Measurements from ENCODE around the gene CDHR4.
"Not testable (repeated sequence)": the region's sequence is repeated elsewhere in the genome, so short reads cannot be mapped to it uniquely, and the experiment has no call there.

Gene CDHR4, protein sequence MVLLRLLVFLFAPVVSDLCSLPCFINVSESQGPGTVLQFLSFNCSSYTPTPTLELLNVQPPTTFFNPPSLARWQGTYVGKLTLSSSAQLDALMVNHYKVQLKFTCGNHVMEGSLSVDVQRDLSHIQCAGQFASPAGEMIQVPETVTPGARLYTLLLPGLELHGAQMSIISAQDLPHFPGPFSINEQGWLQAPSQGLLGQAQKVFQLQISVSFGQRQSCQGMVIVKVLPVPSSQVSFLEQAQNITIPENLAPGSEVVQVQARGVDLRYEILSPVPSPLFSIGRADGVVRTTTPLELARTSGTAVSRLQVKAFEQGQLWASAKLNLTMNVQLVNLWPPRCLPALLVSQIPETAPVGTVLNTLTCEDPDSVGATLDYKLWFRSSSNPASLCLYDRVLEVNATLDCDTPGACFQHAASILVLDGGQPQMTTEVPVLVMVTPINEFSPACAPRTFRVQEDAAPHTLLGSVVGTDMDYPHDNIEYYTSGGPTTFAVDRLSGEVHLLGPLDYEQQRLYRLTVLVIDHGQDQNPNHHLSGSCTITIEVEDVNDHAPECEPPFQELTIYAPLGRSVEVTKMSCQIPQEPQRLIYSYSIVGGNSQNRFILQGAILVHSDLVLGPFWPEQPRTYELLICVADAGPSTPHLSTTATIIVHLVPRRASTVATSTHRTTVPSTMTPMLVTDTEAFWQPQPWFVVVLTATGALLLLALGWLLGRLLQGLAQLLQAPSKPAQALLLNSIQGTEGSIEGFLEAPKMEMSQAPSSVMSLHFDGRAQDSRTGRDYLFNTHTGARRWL

DNA sequence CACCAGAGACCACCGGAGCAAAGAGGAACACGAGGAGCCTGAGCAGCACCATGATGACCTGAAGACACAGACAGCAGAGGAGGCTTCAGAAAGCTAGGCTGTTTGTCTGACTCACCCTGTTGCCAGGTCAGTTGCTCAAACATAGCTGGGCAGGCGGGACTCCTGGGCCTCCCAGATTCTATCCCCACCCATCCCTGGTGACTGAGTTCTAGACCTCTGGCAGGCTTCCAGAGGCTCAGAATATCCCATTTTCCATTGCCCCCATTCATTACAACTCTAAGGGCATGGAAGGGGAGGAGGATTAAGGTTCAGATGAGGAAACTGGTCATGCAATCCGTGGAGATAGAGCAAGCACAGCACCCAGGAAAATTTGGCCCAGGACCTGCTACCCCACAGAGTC lies at the start of gene CDHR4:
Gene CDHR4, minus strand, starts transcription at position 113 of the 400 bp plus-strand sequence. Its CDS starts 61 bp downstream, at position 52.
- H3K9me3 ChIP-seq (ENCODE audit: control insufficient read depth, insufficient read depth, low read length) = no peaks in the 10 kb centered on the region
- H3K9ac ChIP-seq (ENCODE audit: low read depth, low read length) = no peak within 1 kb of the TSS
- H3K36me3 ChIP-seq (ENCODE audit: insufficient read depth, low read length) = no peaks in the 10 kb centered on the region
- no peaks in the 10 kb centered on the region; the same call in 1 of the 2 replicates for H3K4me1 ChIP-seq (ENCODE audit: insufficient read depth, low read length)

DNA sequence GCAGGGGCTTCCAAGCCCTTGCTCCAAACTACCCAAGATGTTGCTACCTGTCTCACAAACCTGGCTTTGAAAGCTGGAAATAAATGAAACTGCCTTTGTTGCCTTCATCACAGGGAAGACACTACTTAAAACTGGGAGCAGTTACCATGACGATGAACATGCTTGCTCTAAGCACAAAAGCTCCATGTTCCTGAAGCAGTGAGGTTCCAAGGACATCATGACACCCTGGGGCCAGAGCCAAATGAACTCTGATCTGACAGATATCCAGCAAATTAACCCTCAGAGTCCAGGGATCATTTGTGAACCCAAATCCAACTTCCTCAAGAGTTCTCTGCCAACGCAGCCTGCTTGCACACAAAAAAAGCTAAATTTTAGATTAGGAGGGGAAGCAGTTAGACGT lies 46.0 kb upstream of the CDHR4 start:
- H3K4me1 ChIP-seq (ENCODE audit: insufficient read depth, low read length) = no peaks in the 10 kb centered on the region
- no peak overlapping the region for H3K9ac ChIP-seq (ENCODE audit: low read depth, low read length)
- no peaks in the 10 kb centered on the region for H3K9me3 ChIP-seq (ENCODE audit: control insufficient read depth, insufficient read depth, low read length)
- peaks cover 20% of the 10 kb centered on the region for H3K36me3 ChIP-seq (ENCODE audit: insufficient read depth, low read length)

DNA sequence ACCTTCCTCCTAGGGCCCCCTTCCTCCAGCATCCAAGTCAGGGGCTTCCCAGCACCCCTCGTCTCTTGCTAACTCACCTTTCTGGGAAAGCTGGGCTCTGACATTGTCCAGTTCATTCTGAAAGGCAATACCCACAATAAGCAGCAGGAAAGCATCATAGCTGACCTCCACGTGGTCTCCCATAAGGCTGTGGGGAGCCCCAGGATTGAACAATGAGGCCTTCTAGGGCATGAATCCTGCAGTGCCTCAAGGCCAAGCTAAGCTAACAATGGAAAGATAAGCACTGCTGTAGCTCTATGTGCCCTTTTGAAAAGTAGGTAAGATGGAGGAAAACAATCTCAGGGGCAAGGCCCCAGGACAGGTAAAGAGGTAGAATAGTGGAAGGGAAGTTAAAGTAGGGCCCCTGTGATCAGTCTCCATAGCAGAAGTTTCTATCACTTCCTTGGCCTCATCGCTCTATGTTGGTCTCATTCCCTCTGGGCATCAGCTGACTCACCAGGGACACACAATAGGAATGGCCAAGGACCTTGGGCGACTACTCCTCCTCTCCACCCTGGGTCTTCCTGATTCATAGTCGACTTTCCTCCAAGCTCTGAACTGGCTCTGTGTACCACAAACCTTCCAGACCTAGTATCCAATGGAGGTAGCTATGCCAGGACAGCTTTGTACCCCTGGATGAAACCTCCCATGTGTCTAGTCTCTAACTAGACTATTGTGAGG lies 45.0 kb upstream of the CDHR4 start:
- peaks cover 20% of the 10 kb centered on the region for H3K36me3 ChIP-seq (ENCODE audit: insufficient read depth, low read length)
- H3K9ac ChIP-seq (ENCODE audit: low read depth, low read length) = no peak overlapping the region
- no peaks in the 10 kb centered on the region for H3K4me1 ChIP-seq (ENCODE audit: insufficient read depth, low read length)
- no peaks in the 10 kb centered on the region for H3K9me3 ChIP-seq (ENCODE audit: control insufficient read depth, insufficient read depth, low read length)

DNA sequence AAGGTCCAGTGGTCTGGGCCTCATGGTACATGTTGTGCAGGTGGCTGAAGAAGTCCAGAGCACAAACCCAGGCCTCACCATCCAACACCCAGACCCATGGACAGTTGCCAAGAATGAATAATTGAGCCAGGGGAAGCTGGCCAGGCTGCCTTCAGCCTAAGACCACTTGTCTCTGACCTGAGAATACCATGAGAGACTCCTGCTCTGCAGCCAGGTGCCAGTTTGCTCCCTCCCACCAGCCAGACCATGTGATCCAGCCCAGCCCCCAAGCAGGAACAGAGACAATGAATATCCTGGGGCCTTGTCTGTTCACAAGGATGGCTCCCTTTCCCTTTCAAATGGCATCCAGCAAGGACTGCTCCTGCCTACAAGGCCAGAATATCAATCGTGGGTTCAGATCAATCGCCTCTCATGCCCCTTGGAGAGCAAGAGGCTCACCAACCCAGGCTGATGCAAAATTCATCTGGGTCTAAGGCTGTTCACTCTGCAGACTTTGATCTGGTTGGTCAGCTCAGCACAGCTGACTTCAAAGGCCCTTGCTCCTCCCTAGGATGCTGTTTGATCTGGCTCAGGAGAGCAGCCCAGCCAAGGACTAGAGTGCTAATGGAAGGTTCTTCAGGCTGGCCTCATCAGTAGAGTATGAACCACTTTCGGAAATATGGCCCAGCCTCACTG lies 43.3 kb upstream of the CDHR4 start:
- Histone ChIP-seq H3K9me3 (ENCODE audit: control insufficient read depth, insufficient read depth, low read length) (no peaks in the 10 kb centered on the region), H3K4me1 (ENCODE audit: insufficient read depth, low read length) (no peaks in the 10 kb centered on the region), H3K36me3 (ENCODE audit: insufficient read depth, low read length) (peaks cover 20% of the 10 kb centered on the region), H3K9ac (ENCODE audit: low read depth, low read length) (no peak overlapping the region)

DNA sequence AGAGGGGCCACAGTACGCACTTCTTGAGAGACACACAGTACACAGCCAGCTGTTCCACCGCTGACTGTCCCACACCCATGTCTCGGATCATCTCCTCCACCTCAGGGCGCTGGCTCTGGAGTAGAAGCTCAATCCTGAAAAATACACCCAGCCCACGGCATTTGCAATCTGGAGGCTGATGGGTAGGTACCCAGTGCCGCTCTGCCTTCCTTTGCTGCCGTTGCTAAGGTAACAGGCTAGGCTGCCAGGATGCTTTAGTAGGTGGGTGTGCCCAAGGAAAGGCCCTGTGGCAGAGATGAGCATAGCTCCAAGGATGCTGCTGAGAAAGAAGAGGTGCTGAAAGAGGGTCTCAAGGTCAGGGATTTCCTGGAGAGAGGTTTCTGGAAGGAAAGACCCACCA lies 42.1 kb upstream of the CDHR4 start:
- no peaks in the 10 kb centered on the region for H3K4me1 ChIP-seq (ENCODE audit: insufficient read depth, low read length)
- no peak overlapping the region for H3K9ac ChIP-seq (ENCODE audit: low read depth, low read length)
- no peaks in the 10 kb centered on the region for H3K9me3 ChIP-seq (ENCODE audit: control insufficient read depth, insufficient read depth, low read length)
- peaks cover 15% of the 10 kb centered on the region; the same call in 1 of the 2 replicates for H3K36me3 ChIP-seq (ENCODE audit: insufficient read depth, low read length)

DNA sequence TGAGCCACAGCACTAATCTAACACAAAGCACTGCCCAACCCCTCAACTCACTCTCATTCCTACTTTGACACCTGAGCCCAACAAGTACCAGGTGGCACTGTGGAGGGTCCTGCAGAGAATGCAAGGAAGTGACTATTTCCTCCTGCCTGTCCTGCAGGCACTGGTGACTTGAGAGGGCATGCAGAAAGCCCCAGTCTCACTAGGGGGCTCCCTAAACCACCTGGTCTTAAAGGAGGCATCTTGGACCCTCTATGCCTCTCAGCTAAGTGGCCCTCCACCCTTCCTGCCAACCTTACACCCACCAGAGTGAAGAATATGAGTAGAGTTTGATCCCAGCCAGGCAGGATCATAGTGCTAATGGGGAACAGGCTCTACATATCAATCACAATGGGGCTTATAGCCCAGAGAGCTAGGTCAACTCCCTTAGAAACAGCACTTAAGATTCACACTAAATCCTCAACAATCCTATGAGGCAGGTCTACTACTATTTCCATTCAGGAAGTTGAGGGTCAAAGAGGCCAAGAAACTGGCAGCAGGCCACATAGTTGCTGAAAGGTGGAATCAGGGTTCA lies 41.5 kb upstream of the CDHR4 start:
- Histone ChIP-seq H3K36me3 (ENCODE audit: insufficient read depth, low read length) (peaks cover 21% of the 10 kb centered on the region; the same call in 1 of the 2 replicates), H3K9me3 (ENCODE audit: control insufficient read depth, insufficient read depth, low read length) (no peaks in the 10 kb centered on the region), H3K4me1 (ENCODE audit: insufficient read depth, low read length) (no peaks in the 10 kb centered on the region), H3K9ac (ENCODE audit: low read depth, low read length) (no peak overlapping the region)

DNA sequence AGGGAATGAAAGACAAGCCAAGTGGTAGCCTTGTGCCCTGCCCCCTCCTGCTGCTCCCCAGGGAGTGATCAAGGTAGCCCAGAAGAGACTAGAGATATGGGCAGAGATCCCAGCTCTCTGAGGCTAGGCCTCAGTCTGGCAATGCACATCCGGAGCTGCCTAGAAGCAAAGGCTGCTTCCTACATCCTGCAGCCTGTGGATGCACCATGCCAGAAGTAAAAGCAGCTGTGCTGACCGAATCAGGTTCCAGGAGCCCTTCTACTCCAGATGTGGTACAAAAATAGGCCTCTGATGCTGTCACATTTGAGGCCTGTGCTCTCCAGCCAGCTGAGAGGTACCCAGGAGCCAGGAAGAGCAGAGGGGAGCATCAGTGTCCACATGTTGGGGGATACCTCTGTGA lies 40.7 kb upstream of the CDHR4 start:
- Histone ChIP-seq H3K9ac (ENCODE audit: low read depth, low read length) (no peak overlapping the region), H3K9me3 (ENCODE audit: control insufficient read depth, insufficient read depth, low read length) (no peaks in the 10 kb centered on the region), H3K36me3 (ENCODE audit: insufficient read depth, low read length) (peaks cover 21% of the 10 kb centered on the region; the same call in 1 of the 2 replicates), H3K4me1 (ENCODE audit: insufficient read depth, low read length) (no peaks in the 10 kb centered on the region)

DNA sequence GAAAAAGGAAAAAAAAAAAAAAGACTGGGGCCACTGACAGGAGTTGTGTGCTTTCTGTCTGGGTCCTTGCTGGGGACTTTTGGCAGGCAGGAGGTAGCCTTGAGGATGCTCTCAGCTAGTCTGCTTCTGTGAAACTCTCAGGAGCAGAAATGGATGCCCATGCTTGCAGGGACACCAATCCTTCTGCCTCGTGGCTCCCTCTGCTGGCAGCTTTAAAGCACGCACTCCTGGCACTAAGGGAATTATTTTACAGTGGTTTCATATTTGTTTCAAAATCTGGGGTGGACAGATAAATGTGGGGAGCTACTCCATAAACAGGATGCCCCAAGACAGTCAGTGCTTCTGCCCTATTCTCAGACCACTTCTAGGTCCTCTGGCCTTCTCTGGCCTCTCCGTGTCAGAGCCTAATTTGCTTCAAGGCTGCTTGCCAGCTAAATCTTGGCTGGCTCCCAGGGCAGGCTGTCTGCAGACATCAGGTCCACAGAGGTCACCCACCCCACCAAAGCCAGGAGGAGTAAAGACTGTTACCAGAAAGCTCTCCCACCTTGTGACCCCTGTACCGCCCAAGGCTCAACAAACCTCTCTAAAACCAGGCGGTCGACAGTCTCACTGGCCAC lies 39.6 kb upstream of the CDHR4 start:
- Histone ChIP-seq H3K9me3 (ENCODE audit: control insufficient read depth, insufficient read depth, low read length) (no peaks in the 10 kb centered on the region), H3K36me3 (ENCODE audit: insufficient read depth, low read length) (peaks cover 17% of the 10 kb centered on the region; the same call in 1 of the 2 replicates), H3K4me1 (ENCODE audit: insufficient read depth, low read length) (no peaks in the 10 kb centered on the region), H3K9ac (ENCODE audit: low read depth, low read length) (no peak overlapping the region)

DNA sequence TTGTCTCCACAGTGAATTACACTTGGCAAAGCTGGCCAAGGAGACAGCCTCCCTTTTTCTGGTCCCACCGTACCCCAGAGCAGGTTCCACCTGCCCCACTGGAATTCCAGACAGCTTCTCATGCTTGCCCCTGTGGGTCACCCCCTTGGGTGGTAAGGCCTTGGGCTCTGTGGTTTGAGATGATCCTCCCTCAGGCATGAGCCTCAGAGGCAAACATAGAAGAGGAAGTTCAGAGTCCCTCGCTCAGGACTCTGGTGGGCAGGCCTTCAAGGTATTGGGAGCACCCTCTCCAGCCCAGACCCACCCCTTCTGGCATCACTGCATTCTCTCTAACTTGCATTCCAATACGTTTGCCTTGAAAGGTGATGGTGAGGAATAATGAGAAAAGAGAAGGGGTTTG lies 31.7 kb upstream of the CDHR4 start:
- no peak overlapping the region for H3K9ac ChIP-seq (ENCODE audit: low read depth, low read length)
- peaks cover 22% of the 10 kb centered on the region for H3K36me3 ChIP-seq (ENCODE audit: insufficient read depth, low read length)
- H3K4me1 ChIP-seq (ENCODE audit: insufficient read depth, low read length) = no peaks in the 10 kb centered on the region
- H3K9me3 ChIP-seq (ENCODE audit: control insufficient read depth, insufficient read depth, low read length) = no peaks in the 10 kb centered on the region

DNA sequence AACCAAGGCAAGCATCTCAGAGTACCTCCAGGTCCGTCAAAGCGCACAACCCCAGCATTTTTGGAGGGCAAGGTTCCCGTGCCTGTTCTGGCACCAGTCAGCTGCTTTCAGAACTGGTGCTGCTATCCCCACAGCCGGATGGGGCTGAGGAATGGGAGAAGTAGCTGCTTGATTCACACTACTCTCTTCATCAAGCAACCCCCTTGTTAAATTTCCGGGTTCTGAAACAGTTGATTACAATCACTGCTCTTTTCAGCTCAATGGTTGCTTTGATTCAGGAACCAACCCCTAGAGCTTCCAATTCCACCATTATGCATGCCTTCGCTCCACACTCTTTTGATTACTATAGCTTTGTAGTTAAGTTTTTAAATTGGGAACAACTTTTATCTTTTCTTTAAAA lies 26.3 kb upstream of the CDHR4 start:
- no peaks in the 10 kb centered on the region for H3K9me3 ChIP-seq (ENCODE audit: control insufficient read depth, insufficient read depth, low read length)
- peaks cover 8% of the 10 kb centered on the region for H3K36me3 ChIP-seq (ENCODE audit: insufficient read depth, low read length)
- no peaks in the 10 kb centered on the region for H3K4me1 ChIP-seq (ENCODE audit: insufficient read depth, low read length)
- no peak overlapping the region for H3K9ac ChIP-seq (ENCODE audit: low read depth, low read length)

DNA sequence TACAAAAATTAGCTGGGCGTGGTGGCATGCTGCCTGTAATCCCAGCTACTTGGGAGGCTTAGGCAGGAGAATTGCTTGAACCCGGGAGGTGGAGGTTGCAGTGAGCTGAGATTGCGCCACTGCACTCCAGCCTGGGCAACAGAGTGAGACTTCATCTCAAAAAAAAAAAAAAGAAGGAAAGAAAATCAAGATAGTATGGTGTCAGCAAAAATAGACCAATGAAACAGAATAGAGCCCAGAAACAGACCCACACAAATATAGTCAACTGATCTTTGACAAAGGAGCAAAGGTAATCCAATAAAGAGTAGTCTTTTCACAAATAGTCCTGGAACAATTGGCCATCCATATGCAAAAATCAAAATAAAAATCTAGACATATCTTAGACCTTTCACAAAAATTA lies 23.5 kb upstream of the CDHR4 start:
- not testable (repeated sequence) for H3K4me1 ChIP-seq (ENCODE audit: insufficient read depth, low read length); H3K9ac ChIP-seq (ENCODE audit: low read depth, low read length); H3K9me3 ChIP-seq (ENCODE audit: control insufficient read depth, insufficient read depth, low read length); H3K36me3 ChIP-seq (ENCODE audit: insufficient read depth, low read length)

DNA sequence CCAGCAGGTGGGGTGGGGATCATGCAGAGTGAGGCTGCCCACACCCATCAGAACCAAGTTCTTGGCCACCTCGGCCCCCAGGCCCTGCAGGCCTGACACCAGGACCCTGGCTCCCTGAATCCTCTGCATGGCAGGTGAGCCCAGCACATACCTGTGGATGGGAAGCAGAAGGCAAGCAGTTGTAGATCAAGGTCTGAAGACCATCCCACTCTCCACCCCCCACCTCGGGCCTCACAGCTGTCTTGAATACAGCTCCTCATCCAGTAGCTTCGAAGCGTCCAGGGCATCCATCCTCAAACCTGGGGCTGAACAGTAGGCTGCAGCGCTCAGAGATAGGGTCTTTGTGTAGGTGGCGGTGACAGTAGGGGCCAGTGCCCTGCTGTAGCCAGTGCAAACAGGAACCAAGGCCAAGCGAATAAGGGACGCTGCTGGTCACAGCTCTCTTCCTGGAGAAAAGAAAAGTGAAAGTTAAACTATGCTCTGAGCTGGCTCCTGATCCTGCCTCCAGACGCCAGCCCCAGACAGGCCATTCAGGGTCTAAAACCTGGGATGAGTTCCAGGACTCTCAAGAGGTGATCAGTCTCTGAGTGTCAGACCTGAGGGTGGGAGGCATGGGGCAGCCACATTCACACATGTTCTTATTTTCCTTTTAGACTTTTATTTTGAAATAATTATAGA lies 14.0 kb upstream of the CDHR4 start, which contains the start of gene UBA7:
Gene UBA7, minus strand, starts transcription at position 457 of the 678 bp plus-strand sequence. Its CDS starts 166 bp downstream, at position 291.
- H3K9ac ChIP-seq (ENCODE audit: low read depth, low read length) = no peak within 1 kb of the TSS
- no peaks in the 10 kb centered on the region for H3K4me1 ChIP-seq (ENCODE audit: insufficient read depth, low read length)
- no peaks in the 10 kb centered on the region for H3K36me3 ChIP-seq (ENCODE audit: insufficient read depth, low read length)
- no peaks in the 10 kb centered on the region for H3K9me3 ChIP-seq (ENCODE audit: control insufficient read depth, insufficient read depth, low read length)

DNA sequence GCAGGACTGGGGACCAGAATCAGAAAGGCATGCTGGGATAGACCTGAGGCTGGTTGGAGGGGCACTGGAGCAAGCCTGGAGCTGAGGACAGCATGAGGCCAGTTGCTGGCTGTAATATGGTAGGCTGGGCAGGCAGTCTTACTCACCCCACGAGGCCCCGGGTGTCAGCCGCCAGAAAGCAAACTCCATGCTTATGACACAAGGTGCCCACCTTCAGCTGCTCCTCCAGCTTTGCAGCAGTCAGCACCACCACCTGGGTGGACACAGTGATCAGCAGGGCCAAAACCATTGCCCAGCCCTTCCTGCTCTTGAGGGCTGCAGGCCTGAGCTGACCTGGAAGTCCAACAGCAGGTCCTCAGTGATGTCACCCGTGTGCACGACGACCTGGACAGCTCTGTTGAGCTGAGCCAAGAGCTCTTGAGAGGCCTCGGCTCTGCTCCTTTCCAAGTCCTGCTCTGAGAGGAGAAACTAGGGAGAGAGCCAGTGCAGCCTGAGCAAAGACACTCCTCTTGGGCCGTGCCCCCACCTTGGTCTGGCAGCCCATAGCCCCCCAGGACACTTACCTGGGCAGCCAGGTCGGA lies 13.3 kb upstream of the CDHR4 start:
- H3K9me3 ChIP-seq (ENCODE audit: control insufficient read depth, insufficient read depth, low read length) = no peaks in the 10 kb centered on the region
- no peak overlapping the region for H3K9ac ChIP-seq (ENCODE audit: low read depth, low read length)
- no peaks in the 10 kb centered on the region for H3K36me3 ChIP-seq (ENCODE audit: insufficient read depth, low read length)
- H3K4me1 ChIP-seq (ENCODE audit: insufficient read depth, low read length) = no peaks in the 10 kb centered on the region

Measured in ES-I3 (cell line).